Fibroblast of pulmonary artery (primary cell): ENCODE results near the gene LRP1.
"Not testable (repeated sequence)": the region's sequence is repeated elsewhere in the genome, so short reads cannot be mapped to it uniquely, and the experiment has no call there.

Experiments used
- DNase-seq: peaks from one replicate; pipeline ENCODE4 v3.0.0-alpha.2; 2010; ENCODE audit warnings: low read depth
- H3K4me3 ChIP-seq: replicated peaks from 2 replicates; pipeline ENCODE4 v1.5.1; 2011; ENCODE audit warnings: low read depth, mild to moderate bottlenecking, control low read depth, low read length, moderate library complexity
- CTCF ChIP-seq: IDR thresholded peaks from 2 replicates; pipeline ENCODE4 v1.5.1; 2011; ENCODE audit warnings: mild to moderate bottlenecking, control low read depth, low read length, inconsistent platforms; ENCODE audit errors: missing control alignments

The LRP1 gene

GRCh38 chr12:57112492-57113294, 15.6 kb upstream of the LRP1 start:
- peak overlapping the region; percentile 35 for H3K4me3 ChIP-seq
- no peak for DNase-seq
- TF ChIP-seq CTCF: peak; percentile 76

GRCh38 chr12:57116580-57117281, 11.6 kb upstream of the LRP1 start:
- no peak for DNase-seq
- no peak for TF ChIP-seq CTCF
- no peak overlapping the region for H3K4me3 ChIP-seq

DNA sequence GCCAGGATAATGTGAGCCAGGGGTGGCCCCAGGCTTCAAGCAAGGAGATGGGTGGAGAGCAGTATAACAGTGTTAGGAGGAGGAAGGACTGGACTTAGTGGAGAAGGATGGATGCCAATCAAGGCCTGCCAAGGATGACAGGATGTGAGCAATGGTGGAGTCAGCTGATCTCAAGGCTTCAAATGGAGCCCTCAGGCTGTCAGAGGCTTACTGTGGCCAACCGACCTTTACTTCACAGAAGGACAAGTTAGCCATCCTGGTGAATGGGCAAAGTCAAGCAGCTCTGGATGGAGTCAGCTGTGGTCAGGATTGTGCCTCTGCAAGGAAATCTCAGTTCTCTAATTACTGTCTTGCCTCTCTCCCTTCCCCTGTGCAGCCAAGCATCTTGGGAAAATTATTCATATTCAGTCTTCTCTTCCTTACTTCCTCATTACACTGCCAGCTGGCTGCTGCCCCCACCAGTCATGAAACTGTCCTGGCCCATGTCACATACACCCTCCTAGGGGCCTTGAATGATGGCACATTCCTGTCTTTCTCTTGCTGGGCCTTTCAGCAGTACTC, 9.5 kb upstream of the LRP1 start:
- DNase-seq: no peak
- no peak for TF ChIP-seq CTCF
- no peak overlapping the region for H3K4me3 ChIP-seq

DNA sequence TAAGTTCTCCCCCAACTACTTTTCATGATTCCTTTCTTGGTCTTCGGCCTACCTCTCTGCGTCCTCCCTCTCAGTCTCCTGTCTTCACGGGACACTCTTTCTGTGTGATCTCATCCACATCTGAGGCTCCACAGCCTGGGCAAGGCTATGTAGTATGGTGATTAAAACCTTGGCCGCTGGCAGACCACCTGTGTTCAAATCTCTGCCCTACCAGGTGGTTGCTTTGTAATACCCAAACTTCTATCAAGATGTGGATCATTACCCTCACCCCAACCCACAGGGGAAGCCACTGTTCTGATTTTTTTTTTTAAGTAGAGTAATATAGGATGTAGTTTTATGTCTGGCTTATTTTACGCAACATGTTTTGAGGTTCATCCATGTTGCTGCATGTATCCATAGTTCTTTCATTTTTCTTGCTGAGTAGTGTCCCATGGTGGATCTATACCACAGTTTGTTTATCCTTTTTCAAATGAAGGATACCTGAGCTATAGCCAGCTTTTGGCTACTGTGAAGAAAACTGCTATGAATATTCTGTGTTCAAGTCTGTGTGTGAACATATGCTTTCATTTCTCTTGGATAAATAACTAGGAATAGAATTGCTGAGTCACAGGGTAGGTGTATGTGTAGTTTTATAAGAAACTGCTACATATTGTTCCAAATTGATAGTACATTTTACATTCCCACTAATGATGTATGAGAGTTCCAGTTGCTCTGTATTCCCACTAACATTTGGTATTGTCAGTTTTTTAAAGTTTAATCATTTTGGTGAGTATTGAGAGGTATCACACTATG, 8.8 kb upstream of the LRP1 start:
- TF ChIP-seq CTCF: no peak
- H3K4me3 ChIP-seq: no peak overlapping the region
- no peak for DNase-seq

DNA sequence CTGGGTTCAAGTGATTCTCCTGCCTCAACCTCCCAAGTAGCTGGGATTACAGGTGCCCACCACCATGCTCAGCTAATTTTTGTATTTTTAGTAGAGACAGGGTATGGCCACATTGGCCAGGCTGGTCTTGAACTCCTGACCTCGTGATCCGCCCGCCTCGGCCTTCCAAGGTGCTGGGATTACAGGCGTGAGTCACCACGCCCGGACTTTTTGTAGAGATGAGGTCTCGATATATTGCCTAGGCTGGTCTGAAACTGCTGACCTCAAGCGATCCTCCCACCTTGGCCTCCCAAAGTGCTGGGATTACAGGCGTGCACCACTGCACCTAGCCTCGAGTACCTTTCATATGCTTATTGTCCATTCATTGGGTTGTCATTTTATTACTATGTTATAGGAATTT, 7.6 kb upstream of the LRP1 start:
- H3K4me3 ChIP-seq, DNase-seq: not testable (repeated sequence)

- no peak for TF ChIP-seq CTCF
- no peak for DNase-seq
- H3K4me3 ChIP-seq: no peak overlapping the region
Observed at GRCh38 chr12:57123813-57124212, 4.5 kb upstream of the LRP1 start.
